ENCODE results near the gene TCAIM. TPM values are rescaled to one million over a fixed set of nuclear protein-coding genes. Genes with fewer than 3 reads are reported as not detected.

The TCAIM gene
- total and polyA plus RNA-seq, 10 of the 15 experiments (the other 5 are each of a cell fraction or from before 2014, with no cell fraction given) = 14.5 to 22.9 (median 17.8) TPM

DNA sequence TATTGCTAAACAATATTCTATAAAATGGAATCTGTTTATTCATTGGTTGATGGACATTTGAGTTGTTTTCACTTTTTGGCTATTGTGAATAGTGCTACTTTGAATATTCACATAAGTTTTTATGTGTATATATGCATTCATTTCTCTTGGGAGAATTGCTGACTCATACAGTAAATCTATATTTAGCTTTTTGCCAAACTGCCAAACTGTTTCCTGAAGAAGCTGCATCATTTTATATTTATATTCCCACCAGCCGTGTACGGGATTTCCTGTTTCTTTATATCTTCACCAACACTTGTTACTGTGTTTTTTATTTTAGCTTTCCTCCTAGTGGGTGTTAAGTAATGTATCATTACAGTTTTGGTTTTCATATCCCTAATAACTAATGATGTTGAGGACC, 12.5 kb upstream of the TCAIM start:
- SMC1A ChIA-PET (ENCODE audit: uncharacterized antibody, unreplicated experiment) = interaction anchor here (1.0 kb wide), 2 partner anchors 10 to 114 kb away, joined by 3 read pairs; no protein-coding TSS in a partner anchor
- BruUV-seq (replicated peaks) = no TSS peak
- no peak overlapping the region for H2AFZ ChIP-seq (ENCODE audit: control insufficient read depth, low read depth, low read length)

More for the DNA sequence above, 12.5 kb upstream of the TCAIM start:
- Histone ChIP-seq H4K20me1 (ENCODE audit: control insufficient read depth, insufficient read depth) (no peaks in the 10 kb centered on the region), H3K4me3 (no peak overlapping the region), H3K27ac (ENCODE audit: control insufficient read depth, insufficient read depth) (no peak overlapping the region), H3K9ac (ENCODE audit: control insufficient read depth, insufficient read depth, low read length) (no peak overlapping the region), H3K9me3 (replicated peaks; ENCODE audit: control insufficient read depth, insufficient read depth, low read length) (no peaks in the 10 kb centered on the region), H3K4me2 (ENCODE audit: control insufficient read depth, insufficient read depth) (no peak overlapping the region), H3K36me3 (ENCODE audit: control insufficient read depth in 2 of 2, insufficient read depth in 2 of 2, low read length in 1 of 2) (no peaks in the 10 kb centered on the region), H3K79me2 (ENCODE audit: control insufficient read depth, insufficient read depth, low read length) (no peaks in the 10 kb centered on the region), H3K27me3 (replicated peaks in 1 of 2; ENCODE audit: control insufficient read depth in 2 of 2, insufficient read depth in 2 of 2, low read length in 1 of 2) (no peaks in the 10 kb centered on the region; a peak in 1 of 4 replicates), H3K4me1 (ENCODE audit: control insufficient read depth, insufficient read depth, low read length) (no peaks in the 10 kb centered on the region)
- in situ Hi-C loops (cut with MboI) = no loop called here
- ATAC-seq = no peak
- no peak for FAIRE-seq
- TF ChIP-seq FOXK2 (IDR thresholded peaks at IDR 0.05) (no peak), IRF4 (IDR thresholded peaks at IDR 0.05; ENCODE audit: low read depth, low read length) (no peak), NRF1 (conservative IDR thresholded peaks at IDR 0.05; ENCODE audit: low read depth, low read length) (no peak), BACH1 (IDR thresholded peaks at IDR 0.05; ENCODE audit: borderline replicate concordance) (no peak), TCF12 (IDR thresholded peaks at IDR 0.05; ENCODE audit: low read depth, low read length) (no peak), SUZ12 (IDR thresholded peaks at IDR 0.05; ENCODE audit: unreplicated experiment) (no peak), SREBF1 (IDR thresholded peaks at IDR 0.05; ENCODE audit: low read length) (no peak), LARP7 (IDR thresholded peaks at IDR 0.05) (no peak), ASH2L (IDR thresholded peaks at IDR 0.05; ENCODE audit: borderline replicate concordance, low read depth) (no peak), SUPT20H (IDR thresholded peaks at IDR 0.05; ENCODE audit: borderline replicate concordance, control insufficient read depth, low read depth, low read length) (no peak), NFYB (IDR thresholded peaks at IDR 0.05; ENCODE audit: insufficient read depth, low read depth, low read length) (no peak)
- TF ChIP-seq, protein P1, sequence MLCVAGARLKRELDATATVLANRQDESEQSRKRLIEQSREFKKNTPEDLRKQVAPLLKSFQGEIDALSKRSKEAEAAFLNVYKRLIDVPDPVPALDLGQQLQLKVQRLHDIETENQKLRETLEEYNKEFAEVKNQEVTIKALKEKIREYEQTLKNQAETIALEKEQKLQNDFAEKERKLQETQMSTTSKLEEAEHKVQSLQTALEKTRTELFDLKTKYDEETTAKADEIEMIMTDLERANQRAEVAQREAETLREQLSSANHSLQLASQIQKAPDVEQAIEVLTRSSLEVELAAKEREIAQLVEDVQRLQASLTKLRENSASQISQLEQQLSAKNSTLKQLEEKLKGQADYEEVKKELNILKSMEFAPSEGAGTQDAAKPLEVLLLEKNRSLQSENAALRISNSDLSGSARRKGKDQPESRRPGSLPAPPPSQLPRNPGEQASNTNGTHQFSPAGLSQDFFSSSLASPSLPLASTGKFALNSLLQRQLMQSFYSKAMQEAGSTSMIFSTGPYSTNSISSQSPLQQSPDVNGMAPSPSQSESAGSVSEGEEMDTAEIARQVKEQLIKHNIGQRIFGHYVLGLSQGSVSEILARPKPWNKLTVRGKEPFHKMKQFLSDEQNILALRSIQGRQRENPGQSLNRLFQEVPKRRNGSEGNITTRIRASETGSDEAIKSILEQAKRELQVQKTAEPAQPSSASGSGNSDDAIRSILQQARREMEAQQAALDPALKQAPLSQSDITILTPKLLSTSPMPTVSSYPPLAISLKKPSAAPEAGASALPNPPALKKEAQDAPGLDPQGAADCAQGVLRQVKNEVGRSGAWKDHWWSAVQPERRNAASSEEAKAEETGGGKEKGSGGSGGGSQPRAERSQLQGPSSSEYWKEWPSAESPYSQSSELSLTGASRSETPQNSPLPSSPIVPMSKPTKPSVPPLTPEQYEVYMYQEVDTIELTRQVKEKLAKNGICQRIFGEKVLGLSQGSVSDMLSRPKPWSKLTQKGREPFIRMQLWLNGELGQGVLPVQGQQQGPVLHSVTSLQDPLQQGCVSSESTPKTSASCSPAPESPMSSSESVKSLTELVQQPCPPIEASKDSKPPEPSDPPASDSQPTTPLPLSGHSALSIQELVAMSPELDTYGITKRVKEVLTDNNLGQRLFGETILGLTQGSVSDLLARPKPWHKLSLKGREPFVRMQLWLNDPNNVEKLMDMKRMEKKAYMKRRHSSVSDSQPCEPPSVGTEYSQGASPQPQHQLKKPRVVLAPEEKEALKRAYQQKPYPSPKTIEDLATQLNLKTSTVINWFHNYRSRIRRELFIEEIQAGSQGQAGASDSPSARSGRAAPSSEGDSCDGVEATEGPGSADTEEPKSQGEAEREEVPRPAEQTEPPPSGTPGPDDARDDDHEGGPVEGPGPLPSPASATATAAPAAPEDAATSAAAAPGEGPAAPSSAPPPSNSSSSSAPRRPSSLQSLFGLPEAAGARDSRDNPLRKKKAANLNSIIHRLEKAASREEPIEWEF (IDR thresholded peaks at IDR 0.05; ENCODE audit: insufficient replicate concordance, low read depth, low read length) = no peak
- ChIA-PET CTCF (interaction anchor here (0.6 kb wide), 1 partner anchor 8 kb away, joined by 3 read pairs; no protein-coding TSS in a partner anchor), RAD21 (ENCODE audit: unreplicated experiment) (no interaction called here), POLR2A (interaction anchor here (0.7 kb wide), 1 partner anchor 363 kb away, joined by 4 read pairs; no protein-coding TSS in a partner anchor)
- 0% methylated on average over 2 of the region's 2 CpGs for WGBS (ENCODE audit: insufficient coverage, insufficient replicate concordance, low lambda C conversion rate, missing lambda C conversion rate)
- intact Hi-C loops (cut with micrococcal nuclease; ENCODE audit: unreplicated experiment) = no loop called here
- no peak for DNase-seq (ENCODE audit: low read depth, low spot score)

All from GM12878 (cell line).